Heart left ventricle (tissue), 13 donors: Measurements from ENCODE around the gene RFXAP.

ENCODE experiments used
- POLR2A ChIP-seq, 2 donors: fragments of 450-650 bp; IDR thresholded peaks; one replicate each; pipeline ENCODE4 v1.6.1; 2017; ENCODE audit warnings: antibody characterized with exemption in 2 of 2, mild to moderate bottlenecking in 2 of 2, moderate library complexity in 2 of 2
- TF ChIP-seq, protein P1 (sequence below), 12 donors: fragments of 200-600 bp; sonication (generic) in 4 of 12; IDR thresholded peaks; one replicate each; pipeline versions ENCODE4 v1.5.0 to v1.8.0; 2018 to 2022; ENCODE audit warnings: antibody characterized with exemption in 12 of 12, mild to moderate bottlenecking in 5 of 12
- donor health status: ischemic (EF 13 %, LVEDD 7.1; RV severe dilation, severe dysfunction).
- donor health status: DM: no; HTN: yes; CAD: no.
- donor health status: DM: no; HTN: no; CAD: no.
- donor health status: ischemic (EF 25% LVEDD 6.9; RV normal size, moderate dysfunction).
- donor health status: ischemic (EF 25% LVEDD 5.7; RV mildly dilated, moderate dysfunction).
- donor health status: ischemic (EF 35%, LVEDD 5.7; RV mildly dilated, moderate dysfunction).
- donor health status: nonischemic (EF 11% LVEDD 7.7; RV severe dilation, severe dysfunction).
- donor health status: DM: yes; HTN: yes; CAD: no.
- donor health status: PGD.
- donor health status: ischemic (EF 29% LVEDD 5.4; RV normal size, mild dysfunction).
- donor health status: nonischemic (EF 23%, LVEDD 6.1; RV moderate dilation, normal function).

DNA sequence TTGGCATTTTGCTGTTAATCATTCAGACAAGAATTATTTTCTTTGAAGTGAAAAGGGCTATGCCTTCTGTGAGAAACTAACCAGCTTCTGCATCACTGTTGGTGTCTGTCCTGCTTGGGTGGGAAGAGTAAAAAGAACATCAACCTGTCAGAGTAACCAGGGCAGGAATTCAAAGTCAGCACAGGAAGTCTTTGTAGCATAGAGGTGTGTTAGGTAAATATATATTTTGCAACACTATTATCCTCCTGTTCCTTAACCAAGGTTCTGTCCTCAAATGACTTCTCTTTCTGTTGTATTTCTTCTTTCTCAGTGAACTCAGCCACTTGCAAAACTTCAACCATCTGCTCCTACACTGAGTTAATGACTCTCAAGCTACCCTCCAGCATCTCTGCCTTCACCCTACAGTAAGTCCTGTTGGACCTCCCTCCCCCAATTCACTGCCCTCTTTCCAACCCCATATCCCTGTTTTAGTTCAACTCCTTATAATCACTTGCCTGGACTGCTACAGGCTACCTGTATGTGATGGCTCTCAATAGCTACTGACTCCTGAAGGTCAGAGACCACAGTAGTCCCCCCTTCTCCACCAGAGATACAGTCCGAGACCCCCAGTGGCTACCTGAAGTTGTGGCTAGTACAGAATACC is 51.1 kb downstream of the RFXAP start:
- TF ChIP-seq, protein P1, sequence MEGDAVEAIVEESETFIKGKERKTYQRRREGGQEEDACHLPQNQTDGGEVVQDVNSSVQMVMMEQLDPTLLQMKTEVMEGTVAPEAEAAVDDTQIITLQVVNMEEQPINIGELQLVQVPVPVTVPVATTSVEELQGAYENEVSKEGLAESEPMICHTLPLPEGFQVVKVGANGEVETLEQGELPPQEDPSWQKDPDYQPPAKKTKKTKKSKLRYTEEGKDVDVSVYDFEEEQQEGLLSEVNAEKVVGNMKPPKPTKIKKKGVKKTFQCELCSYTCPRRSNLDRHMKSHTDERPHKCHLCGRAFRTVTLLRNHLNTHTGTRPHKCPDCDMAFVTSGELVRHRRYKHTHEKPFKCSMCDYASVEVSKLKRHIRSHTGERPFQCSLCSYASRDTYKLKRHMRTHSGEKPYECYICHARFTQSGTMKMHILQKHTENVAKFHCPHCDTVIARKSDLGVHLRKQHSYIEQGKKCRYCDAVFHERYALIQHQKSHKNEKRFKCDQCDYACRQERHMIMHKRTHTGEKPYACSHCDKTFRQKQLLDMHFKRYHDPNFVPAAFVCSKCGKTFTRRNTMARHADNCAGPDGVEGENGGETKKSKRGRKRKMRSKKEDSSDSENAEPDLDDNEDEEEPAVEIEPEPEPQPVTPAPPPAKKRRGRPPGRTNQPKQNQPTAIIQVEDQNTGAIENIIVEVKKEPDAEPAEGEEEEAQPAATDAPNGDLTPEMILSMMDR (IDR thresholded peaks at IDR 0.05), result no peak
- no peak for TF ChIP-seq POLR2A (IDR thresholded peaks at IDR 0.05)
